Neural cell (in vitro differentiated cells): Measurements from ENCODE around the gene PRKAG3.

ENCODE experiments used
- EP300 ChIP-seq: fragments of 450-650 bp; conservative IDR thresholded peaks from 2 replicates; pipeline ENCODE4 v1.6.1; 2014; ENCODE audit warnings: antibody characterized with exemption, mild to moderate bottlenecking, moderate library complexity; ENCODE audit not compliant: poor library complexity, severe bottlenecking
- EZH2 ChIP-seq: fragments of 200-600, 300-800 bp; shearing (Covaris generic), sonication (generic); IDR thresholded peaks from 2 replicates; pipeline ENCODE4 v1.6.1; 2014; ENCODE audit warnings: antibody characterized with exemption, low read length, borderline replicate concordance, mild to moderate bottlenecking; ENCODE audit not compliant: insufficient read depth, poor library complexity, severe bottlenecking
- MXI1 ChIP-seq: fragments of 450-650 bp; conservative IDR thresholded peaks from 2 replicates; pipeline ENCODE4 v1.6.1; 2014; ENCODE audit warnings: antibody characterized with exemption, mild to moderate bottlenecking; ENCODE audit not compliant: poor library complexity, severe bottlenecking
- POLR2AphosphoS5 ChIP-seq: IDR thresholded peaks from 2 replicates; pipeline ENCODE4 v1.6.1; 2012
- TAF1 ChIP-seq: IDR thresholded peaks from 2 replicates; pipeline ENCODE4 v1.6.1; 2012; ENCODE audit warnings: low read depth
- TF ChIP-seq, protein P1 (sequence below): fragments of 450-650 bp; IDR thresholded peaks from 2 replicates; pipeline ENCODE4 v1.5.1; 2014; ENCODE audit warnings: antibody characterized with exemption, mild to moderate bottlenecking, moderate library complexity; ENCODE audit not compliant: poor library complexity, severe bottlenecking
- TF ChIP-seq, protein P2 (sequence below): IDR thresholded peaks from 2 replicates; pipeline ENCODE4 v1.6.1; 2012; ENCODE audit warnings: borderline replicate concordance

DNA sequence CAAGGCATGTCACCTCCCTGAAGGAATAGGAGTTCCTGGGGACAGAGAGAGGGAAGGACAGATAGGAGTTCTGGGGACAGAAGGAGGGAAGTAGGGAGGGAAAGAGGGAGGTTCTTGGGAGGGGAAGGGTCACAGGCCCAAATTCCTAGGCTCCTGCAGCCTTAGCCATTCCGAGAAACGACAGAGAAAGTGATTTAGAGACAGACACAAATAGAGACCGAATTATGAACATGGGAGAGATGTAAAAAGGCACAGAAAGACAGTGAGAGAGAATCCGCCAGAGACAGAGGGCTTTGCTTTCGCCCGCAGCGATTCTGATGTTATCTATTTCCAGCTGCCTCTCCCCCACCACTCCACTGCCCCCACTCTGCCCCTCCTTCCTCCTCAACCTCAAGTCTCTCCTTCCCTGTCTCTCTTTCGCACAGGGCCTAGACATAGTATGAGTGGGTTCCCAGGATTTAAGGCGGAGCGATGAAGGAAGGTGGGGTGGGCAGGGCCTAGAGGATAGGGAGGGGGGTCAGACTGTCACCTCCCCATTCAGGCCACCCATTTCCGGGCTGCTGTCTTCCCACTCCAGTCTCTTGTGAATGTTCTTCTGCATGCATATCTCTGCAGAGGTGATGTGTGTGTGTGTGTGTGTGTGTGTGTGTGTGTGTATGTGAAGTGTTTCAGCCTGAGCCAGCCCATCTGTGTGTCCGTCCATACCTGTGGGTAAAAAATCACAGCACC is 24.7 kb upstream of the PRKAG3 start:
- TF ChIP-seq TAF1, result no peak
- no peak for TF ChIP-seq POLR2AphosphoS5
- TF ChIP-seq, protein P1, sequence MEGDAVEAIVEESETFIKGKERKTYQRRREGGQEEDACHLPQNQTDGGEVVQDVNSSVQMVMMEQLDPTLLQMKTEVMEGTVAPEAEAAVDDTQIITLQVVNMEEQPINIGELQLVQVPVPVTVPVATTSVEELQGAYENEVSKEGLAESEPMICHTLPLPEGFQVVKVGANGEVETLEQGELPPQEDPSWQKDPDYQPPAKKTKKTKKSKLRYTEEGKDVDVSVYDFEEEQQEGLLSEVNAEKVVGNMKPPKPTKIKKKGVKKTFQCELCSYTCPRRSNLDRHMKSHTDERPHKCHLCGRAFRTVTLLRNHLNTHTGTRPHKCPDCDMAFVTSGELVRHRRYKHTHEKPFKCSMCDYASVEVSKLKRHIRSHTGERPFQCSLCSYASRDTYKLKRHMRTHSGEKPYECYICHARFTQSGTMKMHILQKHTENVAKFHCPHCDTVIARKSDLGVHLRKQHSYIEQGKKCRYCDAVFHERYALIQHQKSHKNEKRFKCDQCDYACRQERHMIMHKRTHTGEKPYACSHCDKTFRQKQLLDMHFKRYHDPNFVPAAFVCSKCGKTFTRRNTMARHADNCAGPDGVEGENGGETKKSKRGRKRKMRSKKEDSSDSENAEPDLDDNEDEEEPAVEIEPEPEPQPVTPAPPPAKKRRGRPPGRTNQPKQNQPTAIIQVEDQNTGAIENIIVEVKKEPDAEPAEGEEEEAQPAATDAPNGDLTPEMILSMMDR, result no peak
- TF ChIP-seq MXI1, result no peak
- no peak for TF ChIP-seq EP300
- TF ChIP-seq, protein P2, sequence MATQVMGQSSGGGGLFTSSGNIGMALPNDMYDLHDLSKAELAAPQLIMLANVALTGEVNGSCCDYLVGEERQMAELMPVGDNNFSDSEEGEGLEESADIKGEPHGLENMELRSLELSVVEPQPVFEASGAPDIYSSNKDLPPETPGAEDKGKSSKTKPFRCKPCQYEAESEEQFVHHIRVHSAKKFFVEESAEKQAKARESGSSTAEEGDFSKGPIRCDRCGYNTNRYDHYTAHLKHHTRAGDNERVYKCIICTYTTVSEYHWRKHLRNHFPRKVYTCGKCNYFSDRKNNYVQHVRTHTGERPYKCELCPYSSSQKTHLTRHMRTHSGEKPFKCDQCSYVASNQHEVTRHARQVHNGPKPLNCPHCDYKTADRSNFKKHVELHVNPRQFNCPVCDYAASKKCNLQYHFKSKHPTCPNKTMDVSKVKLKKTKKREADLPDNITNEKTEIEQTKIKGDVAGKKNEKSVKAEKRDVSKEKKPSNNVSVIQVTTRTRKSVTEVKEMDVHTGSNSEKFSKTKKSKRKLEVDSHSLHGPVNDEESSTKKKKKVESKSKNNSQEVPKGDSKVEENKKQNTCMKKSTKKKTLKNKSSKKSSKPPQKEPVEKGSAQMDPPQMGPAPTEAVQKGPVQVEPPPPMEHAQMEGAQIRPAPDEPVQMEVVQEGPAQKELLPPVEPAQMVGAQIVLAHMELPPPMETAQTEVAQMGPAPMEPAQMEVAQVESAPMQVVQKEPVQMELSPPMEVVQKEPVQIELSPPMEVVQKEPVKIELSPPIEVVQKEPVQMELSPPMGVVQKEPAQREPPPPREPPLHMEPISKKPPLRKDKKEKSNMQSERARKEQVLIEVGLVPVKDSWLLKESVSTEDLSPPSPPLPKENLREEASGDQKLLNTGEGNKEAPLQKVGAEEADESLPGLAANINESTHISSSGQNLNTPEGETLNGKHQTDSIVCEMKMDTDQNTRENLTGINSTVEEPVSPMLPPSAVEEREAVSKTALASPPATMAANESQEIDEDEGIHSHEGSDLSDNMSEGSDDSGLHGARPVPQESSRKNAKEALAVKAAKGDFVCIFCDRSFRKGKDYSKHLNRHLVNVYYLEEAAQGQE, result no peak
- TF ChIP-seq EZH2, result no peak
